H1 (cell line): ENCODE data around the gene PPP1R12C. TPM values are rescaled to one million over a fixed set of nuclear protein-coding genes. Genes with fewer than 3 reads are reported as not detected.

Source experiments
- CTCF ChIA-PET: fragments of 300-600 bp; sonication (Branson Sonifier 250); formaldehyde crosslinking; loops from one replicate; lab custom pipeline; 2021; ENCODE audit not compliant: partially characterized antibody; lab: Charles Lee
- POLR2A ChIA-PET: fragments of 300-600 bp; sonication (Branson Sonifier 250); formaldehyde crosslinking; loops from one replicate; lab custom pipeline; 2021; ENCODE audit warnings: inconsistent platforms; ENCODE audit not compliant: partially characterized antibody; lab: Charles Lee
- DNase-seq, 2 experiments: peaks; one replicate each; pipeline versions ENCODE4 v3.0.0 to v3.0.0-alpha.2; 2010 to 2022; ENCODE audit warnings: low spot score in 2 of 2, low read depth in 1 of 2, mixed read lengths in 1 of 2
- FAIRE-seq: peaks from 2 replicates; lab custom pipeline; 2011; peaks lifted over from hg19 to GRCh38; lab: Jason Lieb, UNC
- H2AFZ ChIP-seq: 2 replicates; pipeline ENCODE4 v1.8.1; 2012; ENCODE audit warnings: low read length, inconsistent platforms
- H2AK5ac ChIP-seq: 2 replicates; pipeline ENCODE4 v1.6.1; 2013; ENCODE audit warnings: low read depth, low read length
- H2BK120ac ChIP-seq: replicated peaks from 2 replicates; pipeline ENCODE3; 2013; ENCODE audit warnings: low read depth, low read length, inconsistent platforms
- H2BK12ac ChIP-seq: 2 replicates; pipeline ENCODE4 v1.6.1; 2013; ENCODE audit warnings: low read depth, low read length
- H2BK15ac ChIP-seq: 2 replicates; pipeline ENCODE4 v1.6.1; 2013; ENCODE audit warnings: low read length
- H2BK20ac ChIP-seq: 2 replicates; pipeline ENCODE4 v1.6.1; 2013; ENCODE audit warnings: low read length
- H2BK5ac ChIP-seq: 2 replicates; pipeline ENCODE4 v1.6.1; 2013; ENCODE audit warnings: low read depth, low read length
- H3K14ac ChIP-seq: 2 replicates; pipeline ENCODE4 v1.6.1; 2013; ENCODE audit warnings: inconsistent platforms; ENCODE audit not compliant: insufficient read length
- H3K18ac ChIP-seq: 2 replicates; pipeline ENCODE4 v1.6.1; 2013; ENCODE audit warnings: low read length; ENCODE audit errors: extremely low read depth
- H3K23ac ChIP-seq: 2 replicates; pipeline ENCODE4 v1.6.1; 2013; ENCODE audit warnings: inconsistent platforms; ENCODE audit not compliant: insufficient read length
- H3K23me2 ChIP-seq: 2 replicates; pipeline ENCODE4 v1.6.1; 2013; ENCODE audit warnings: low read depth, low read length
- H3K27ac ChIP-seq: 2 replicates; pipeline ENCODE4 v1.6.1; 2011; ENCODE audit warnings: low read depth, low read length, inconsistent platforms
- H3K27me3 ChIP-seq, 4 experiments: replicated peaks in 1 of 4; 1 replicate in 1 of 4; 2 replicates in 3 of 4; pipeline versions ENCODE4 v1.6.1 to v1.8.1; 2011 to 2013; ENCODE audit warnings: low read length in 3 of 4, mild to moderate bottlenecking in 3 of 4, inconsistent platforms in 2 of 4, mixed read lengths in 2 of 4, moderate library complexity in 1 of 4; ENCODE audit not compliant: control insufficient read depth in 3 of 4, insufficient read depth in 3 of 4; ENCODE audit errors: extremely low read depth in 1 of 4
- H3K36me3 ChIP-seq, 4 experiments: 2 replicates each; pipeline versions ENCODE4 v1.6.1 to v1.8.1; 2011 to 2013; ENCODE audit warnings: mild to moderate bottlenecking in 4 of 4, low read length in 3 of 4, moderate library complexity in 2 of 4, control low read depth in 1 of 4, inconsistent platforms in 1 of 4; ENCODE audit not compliant: insufficient read depth in 4 of 4, control insufficient read depth in 2 of 4
- H3K4ac ChIP-seq: replicated peaks from 2 replicates; pipeline ENCODE3; 2013; ENCODE audit warnings: low read length, low read depth, mixed read lengths, inconsistent platforms; ENCODE audit not compliant: insufficient read length
- H3K4me1 ChIP-seq, 4 experiments: replicated peaks in 1 of 4; 1 replicate in 1 of 4; 2 replicates in 3 of 4; pipeline versions ENCODE4 v1.6.1 to v1.8.1; 2011 to 2013; ENCODE audit warnings: low read length in 3 of 4, inconsistent platforms in 2 of 4, mixed read lengths in 1 of 4; ENCODE audit not compliant: insufficient read depth in 4 of 4, control insufficient read depth in 3 of 4
- H3K4me2 ChIP-seq, 2 experiments: 2 replicates each; pipeline versions ENCODE4 v1.6.1 to v1.8.1; 2011 to 2013; ENCODE audit warnings: low read depth in 2 of 2, low read length in 2 of 2, control low read depth in 1 of 2, inconsistent platforms in 1 of 2, mild to moderate bottlenecking in 1 of 2; ENCODE audit not compliant: insufficient read depth in 1 of 2
- H3K4me3 ChIP-seq, 4 experiments: fragments of 200-600, 300-600 bp in 1 of 4; sonication (generic), shearing (Covaris generic), sonication (Bioruptor Twin) in 1 of 4; 2 replicates each; pipeline versions ENCODE4 v1.5.1 to v1.8.1; 2011 to 2016; ENCODE audit warnings: low read length in 4 of 4, low read depth in 3 of 4, control low read depth in 2 of 4, inconsistent platforms in 2 of 4, mild to moderate bottlenecking in 2 of 4, mixed read lengths in 1 of 4, moderate library complexity in 1 of 4; ENCODE audit not compliant: insufficient read depth in 2 of 4; ENCODE audit errors: extremely low read depth in 1 of 4
- H3K56ac ChIP-seq: replicated peaks from 2 replicates; pipeline ENCODE3; 2013; ENCODE audit warnings: low read depth, mild to moderate bottlenecking, mixed read lengths, low read length, inconsistent platforms; ENCODE audit not compliant: insufficient read length
- H3K79me1 ChIP-seq: 2 replicates; pipeline ENCODE4 v1.6.1; 2013; ENCODE audit warnings: low read depth, low read length, control low read depth
- H3K79me2 ChIP-seq, 2 experiments: 2 replicates each; pipeline versions ENCODE4 v1.6.1 to v1.8.1; 2012 to 2013; ENCODE audit warnings: low read length in 2 of 2, mild to moderate bottlenecking in 2 of 2, inconsistent platforms in 1 of 2; ENCODE audit not compliant: insufficient read depth in 2 of 2, control insufficient read depth in 1 of 2
- H3K9ac ChIP-seq, 4 experiments: replicated peaks in 1 of 4; 1 replicate in 1 of 4; 2 replicates in 3 of 4; pipeline versions ENCODE4 v1.6.1 to v1.8.1; 2011 to 2013; ENCODE audit warnings: low read depth in 3 of 4, low read length in 3 of 4, control low read depth in 2 of 4, mild to moderate bottlenecking in 2 of 4, moderate library complexity in 2 of 4, inconsistent platforms in 1 of 4; ENCODE audit errors: extremely low read depth in 1 of 4
- H3K9me3 ChIP-seq, 2 experiments: 2 replicates each; pipeline versions ENCODE4 v1.6.1 to v1.8.1; 2012 to 2013; ENCODE audit warnings: mild to moderate bottlenecking in 2 of 2, moderate library complexity in 2 of 2, control low read depth in 1 of 2, inconsistent platforms in 1 of 2, low read depth in 1 of 2, low read length in 1 of 2, mixed read lengths in 1 of 2; ENCODE audit not compliant: insufficient read depth in 2 of 2
- H4K20me1 ChIP-seq, 2 experiments: replicated peaks in 1 of 2; 2 replicates each; pipeline versions ENCODE3 to v1.8.1; 2011 to 2013; ENCODE audit warnings: inconsistent platforms in 2 of 2, low read length in 2 of 2, mild to moderate bottlenecking in 1 of 2; ENCODE audit not compliant: insufficient read depth in 2 of 2, control insufficient read depth in 1 of 2
- H4K5ac ChIP-seq: 2 replicates; pipeline ENCODE4 v1.6.1; 2013; ENCODE audit warnings: low read length, low read depth, mixed read lengths, inconsistent platforms; ENCODE audit not compliant: insufficient read length
- H4K8ac ChIP-seq: 2 replicates; pipeline ENCODE4 v1.8.0; 2013; ENCODE audit warnings: mild to moderate bottlenecking, moderate library complexity, low read length, inconsistent platforms; ENCODE audit not compliant: insufficient read depth; ENCODE audit errors: extremely low read depth
- H4K91ac ChIP-seq: replicated peaks from 2 replicates; pipeline ENCODE3; 2013; ENCODE audit warnings: low read length, mixed read lengths, inconsistent platforms; ENCODE audit not compliant: insufficient read length
- BCL11A ChIP-seq, 2 experiments: IDR thresholded peaks; one replicate each; pipeline ENCODE4 v1.6.1; 2011; ENCODE audit warnings: low read depth in 2 of 2, low read length in 2 of 2, mild to moderate bottlenecking in 2 of 2
- SAP30 ChIP-seq: fragments of 300-600 bp; sonication (generic); IDR thresholded peaks from 2 replicates; pipeline ENCODE4 v1.7.1; 2012; ENCODE audit warnings: low read length, moderate library complexity, mild to moderate bottlenecking, inconsistent platforms; ENCODE audit not compliant: insufficient read depth, insufficient replicate concordance
- WGBS, 2 experiments: shearing (Covaris generic) in 1 of 2; methylation state at CpG; one replicate each; pipeline versions ENCODE4 v1.1.6 to v1.1.7; 2013 to 2015; ENCODE audit warnings: low lambda C conversion rate in 2 of 2, mixed read lengths in 2 of 2, inconsistent platforms in 1 of 2, low coverage in 1 of 2, missing lambda C conversion rate in 1 of 2; ENCODE audit not compliant: insufficient replicate concordance in 2 of 2, insufficient coverage in 1 of 2, insufficient read length in 1 of 2; ENCODE audit errors: extremely low coverage in 1 of 2, missing lambda C conversion rate in 1 of 2; 5-methylcytosine and 5-hydroxymethylcytosine counted together
- polyA plus RNA-seq, 7 experiments: library from polyadenylated mRNA; depleted of rRNA in 3 of 7; stranded (reverse) in 5 of 7; unstranded in 2 of 7; fragments of >200 nt in 5 of 7; fragments of 200-250 nt in 2 of 7; gene quantifications; 1 replicate in 5 of 7; 2 replicates in 1 of 7; 4 replicates in 1 of 7; pipeline versions ENCODE4 v1.2.1 to v1.2.3, GENCODE V29; 2011 to 2013; ENCODE audit warnings: missing spikeins in 2 of 7, mixed read lengths in 2 of 7
- total RNA-seq: library from RNA; stranded (reverse); fragmentation: NEBNext Ultra II Directional; extraction: Animal tissue kit (Norgen Biotek cat#: 25700); gene quantifications from 2 replicates; pipeline ENCODE4 v1.2.1, GENCODE V29; 2021

PPP1R12C gene
- total and polyA plus RNA-seq, 2 of the 8 experiments (the other 6 are each of a cell fraction or from before 2014, with no cell fraction given) = 31.7 to 71.5 TPM

DNA sequence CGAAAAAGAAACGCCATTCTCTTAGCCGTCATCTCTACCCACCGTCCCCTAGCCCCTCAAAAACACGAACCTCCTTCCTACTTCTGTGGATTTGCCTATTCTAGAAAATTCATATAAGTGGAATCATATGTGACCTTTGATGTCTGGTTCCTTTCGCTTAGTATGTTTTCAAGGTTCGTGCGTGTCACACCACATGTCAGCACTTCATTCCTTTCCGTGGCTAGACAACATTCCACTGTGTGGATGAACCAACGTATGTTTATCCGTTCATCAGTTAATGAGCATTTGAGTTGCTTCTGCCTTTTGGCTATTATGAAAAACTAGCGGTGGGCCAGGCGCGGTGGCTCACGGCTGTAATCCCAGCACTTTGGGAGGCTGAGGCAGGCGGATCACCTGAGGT lies 14.0 kb upstream of the PPP1R12C start:
- DNase-seq = no peak
- ChIA-PET CTCF (interaction anchor here (1.2 to 1.5 kb wide), 2 partner anchors 29 to 287 kb away, joined by 3 to 4 read pairs; no protein-coding TSS in a partner anchor), POLR2A (interaction anchor here (0.8 to 2.1 kb wide), 3 partner anchors 10 to 44 kb away, joined by 4 to 7 read pairs (median 5); partner anchors contain the start of gene PPP1R12C)
- WGBS, 2 experiments = 94% methylated on average over 16 of the region's 16 CpGs; no CpG with 5 or more reads in 1 of the 2 experiments
- Histone ChIP-seq H3K27me3 (no peaks in the 10 kb centered on the region), H2BK12ac (no peak overlapping the region), H4K5ac (no peak overlapping the region), H2BK15ac (no peak overlapping the region), H3K56ac (no peak overlapping the region), H3K9me3 (no peaks in the 10 kb centered on the region), H3K4me1 (peaks cover 0 to 2% (median 0%) of the 10 kb centered on the region in 4 experiments; a peak in 1 of 7 replicates), H3K27ac (no peak overlapping the region), H4K8ac (no peak overlapping the region), H3K18ac (no peak overlapping the region), H3K14ac (no peak overlapping the region), H2BK20ac (no peak overlapping the region), H3K9ac (no peak overlapping the region), H3K79me1 (no peaks in the 10 kb centered on the region), H3K4ac (no peak overlapping the region), H2AFZ (no peak overlapping the region), H2AK5ac (no peak overlapping the region)
- TF ChIP-seq SAP30 (no peak), BCL11A (IDR thresholded peaks at IDR 0.05; ENCODE audit: low read depth in 2 of 2, low read length in 2 of 2) (no peak)
- TF ChIP-seq, all 59 proteins: peak for 0
- Histone ChIP-seq H3K4me3 (no peak overlapping the region), H3K23me2 (no peaks in the 10 kb centered on the region; the same call in 1 of the 2 replicates), H3K36me3 (peaks cover 0 to 16% (median 2%) of the 10 kb centered on the region in 4 experiments; a peak in 3 of 8 replicates), H4K91ac (no peak overlapping the region), H4K20me1 (no peaks in the 10 kb centered on the region), H3K23ac (no peak overlapping the region), H3K4me2 (no peak overlapping the region), H3K79me2 (no peaks in the 10 kb centered on the region), H2BK5ac (no peak overlapping the region), H2BK120ac (no peak overlapping the region)
- FAIRE-seq = no peak
